ENCODE data around the gene MYOCD.
"Not testable (repeated sequence)": the region's sequence is repeated elsewhere in the genome, so short reads cannot be mapped to it uniquely, and the experiment has no call there.

MYOCD gene, protein sequence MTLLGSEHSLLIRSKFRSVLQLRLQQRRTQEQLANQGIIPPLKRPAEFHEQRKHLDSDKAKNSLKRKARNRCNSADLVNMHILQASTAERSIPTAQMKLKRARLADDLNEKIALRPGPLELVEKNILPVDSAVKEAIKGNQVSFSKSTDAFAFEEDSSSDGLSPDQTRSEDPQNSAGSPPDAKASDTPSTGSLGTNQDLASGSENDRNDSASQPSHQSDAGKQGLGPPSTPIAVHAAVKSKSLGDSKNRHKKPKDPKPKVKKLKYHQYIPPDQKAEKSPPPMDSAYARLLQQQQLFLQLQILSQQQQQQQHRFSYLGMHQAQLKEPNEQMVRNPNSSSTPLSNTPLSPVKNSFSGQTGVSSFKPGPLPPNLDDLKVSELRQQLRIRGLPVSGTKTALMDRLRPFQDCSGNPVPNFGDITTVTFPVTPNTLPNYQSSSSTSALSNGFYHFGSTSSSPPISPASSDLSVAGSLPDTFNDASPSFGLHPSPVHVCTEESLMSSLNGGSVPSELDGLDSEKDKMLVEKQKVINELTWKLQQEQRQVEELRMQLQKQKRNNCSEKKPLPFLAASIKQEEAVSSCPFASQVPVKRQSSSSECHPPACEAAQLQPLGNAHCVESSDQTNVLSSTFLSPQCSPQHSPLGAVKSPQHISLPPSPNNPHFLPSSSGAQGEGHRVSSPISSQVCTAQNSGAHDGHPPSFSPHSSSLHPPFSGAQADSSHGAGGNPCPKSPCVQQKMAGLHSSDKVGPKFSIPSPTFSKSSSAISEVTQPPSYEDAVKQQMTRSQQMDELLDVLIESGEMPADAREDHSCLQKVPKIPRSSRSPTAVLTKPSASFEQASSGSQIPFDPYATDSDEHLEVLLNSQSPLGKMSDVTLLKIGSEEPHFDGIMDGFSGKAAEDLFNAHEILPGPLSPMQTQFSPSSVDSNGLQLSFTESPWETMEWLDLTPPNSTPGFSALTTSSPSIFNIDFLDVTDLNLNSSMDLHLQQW

DNA sequence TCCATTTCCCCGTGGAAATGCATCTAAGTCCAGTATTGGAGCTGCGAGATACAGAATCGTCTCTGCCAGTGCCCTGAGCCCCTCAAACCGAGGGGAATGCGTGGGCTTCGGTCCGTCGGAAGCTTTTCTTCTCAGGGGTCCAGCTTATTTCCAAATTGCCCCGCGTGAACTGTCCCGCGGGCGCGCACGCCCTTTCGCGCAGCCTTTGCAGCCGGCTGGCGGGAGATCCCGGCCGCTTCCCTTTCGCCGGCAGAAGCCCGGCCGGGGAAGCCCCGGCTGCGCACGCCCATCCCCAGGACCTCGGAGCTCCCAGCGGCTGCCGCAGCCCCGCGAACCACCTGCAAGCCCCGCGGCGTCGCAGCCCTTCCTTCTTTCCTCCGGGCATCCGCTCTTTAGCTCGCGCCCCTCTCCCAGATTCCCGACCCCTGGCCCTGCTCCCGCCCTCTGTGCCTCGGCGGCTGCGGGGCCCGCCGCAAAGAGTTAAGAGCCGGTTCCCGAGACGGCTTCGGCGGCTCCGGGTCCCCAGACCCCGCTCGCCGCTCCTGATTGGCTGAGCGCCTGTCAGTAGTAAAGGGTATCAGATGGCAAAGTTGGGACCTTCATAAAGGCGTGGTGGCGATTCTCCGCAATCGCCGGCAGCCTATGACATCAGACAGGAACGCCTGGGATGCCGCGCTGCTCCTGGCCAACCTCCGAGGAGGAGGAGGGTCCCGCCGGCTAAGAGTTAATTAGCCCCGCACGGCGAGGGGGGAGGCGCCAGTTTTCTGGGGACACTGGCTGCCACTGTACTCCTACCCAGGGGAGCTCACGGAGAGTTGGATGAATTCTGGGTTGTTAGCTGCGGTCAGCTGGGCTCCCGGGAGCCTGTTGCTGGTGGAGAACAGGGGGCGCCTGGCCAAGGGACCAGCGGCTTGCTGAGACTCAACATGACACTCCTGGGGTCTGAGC, at the start of gene MYOCD:
MYOCD (plus strand) TSS at position 628 of the 948 bp plus-strand sequence; CDS start at position 927, 299 bp downstream.
- DNase-seq = no peak

DNA sequence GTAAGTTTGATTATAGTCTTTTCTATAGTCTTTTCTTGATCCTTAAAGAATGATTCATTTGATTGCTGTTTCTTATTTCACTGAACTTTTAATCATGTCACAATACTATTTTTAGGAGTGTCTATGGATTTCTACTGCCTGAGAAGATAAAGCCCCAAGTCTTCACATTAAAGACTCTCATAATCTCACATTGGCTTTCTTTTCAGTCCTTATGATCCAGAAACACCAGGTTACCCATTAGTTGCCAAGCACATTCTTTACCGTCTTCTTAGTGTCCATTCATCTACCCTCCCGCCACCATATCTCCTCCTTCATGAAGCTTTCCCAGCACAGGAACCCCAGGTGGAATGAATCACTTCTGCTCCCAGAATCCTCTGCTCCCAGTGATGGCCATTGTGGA, 49.5 kb upstream of the MYOCD start:
- DNase-seq = no peak

- no peak for DNase-seq
Observed at GRCh38 chr17:12618557-12618956, 47.1 kb upstream of the MYOCD start.

DNA sequence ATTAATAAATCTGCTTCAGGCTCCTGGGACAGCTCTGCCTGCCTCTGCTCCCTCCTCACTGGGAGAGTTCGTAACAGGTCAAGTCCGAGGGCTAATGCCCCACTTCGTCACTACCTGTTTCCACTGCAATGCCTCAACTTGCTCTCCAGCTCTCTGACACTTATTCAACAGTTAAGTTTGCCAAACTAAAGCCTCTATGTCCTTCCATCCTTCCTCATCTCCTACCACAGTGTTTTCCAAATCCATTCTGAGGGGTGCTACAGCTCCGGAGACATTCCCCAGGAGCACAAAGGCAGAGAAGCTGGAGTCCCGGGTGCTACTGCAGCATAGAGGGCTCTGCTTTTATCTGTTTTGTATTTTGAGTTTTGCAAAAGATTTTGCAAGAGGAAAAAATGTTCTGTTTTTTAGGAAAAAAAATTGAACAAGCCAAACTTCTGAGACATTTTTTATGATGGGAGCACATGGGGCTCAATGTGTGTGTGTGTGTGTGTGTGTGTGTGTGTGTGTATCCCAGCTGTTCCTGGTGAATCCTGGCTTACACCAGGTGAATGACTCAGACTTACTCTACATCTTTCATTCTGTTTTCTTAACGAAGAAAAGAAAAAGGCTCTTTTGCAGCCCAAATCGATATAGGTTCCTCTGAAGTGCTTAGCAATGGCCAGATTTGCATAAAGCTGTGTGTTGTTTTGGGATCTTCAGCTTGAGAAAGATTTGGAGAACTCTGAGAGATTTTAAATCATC, 46.1 kb upstream of the MYOCD start:
- no peak for DNase-seq

- DNase-seq = peak in 1 of 2 experiments; percentile 12
Observed at GRCh38 chr17:12620200-12620720, 45.4 kb upstream of the MYOCD start.

DNA sequence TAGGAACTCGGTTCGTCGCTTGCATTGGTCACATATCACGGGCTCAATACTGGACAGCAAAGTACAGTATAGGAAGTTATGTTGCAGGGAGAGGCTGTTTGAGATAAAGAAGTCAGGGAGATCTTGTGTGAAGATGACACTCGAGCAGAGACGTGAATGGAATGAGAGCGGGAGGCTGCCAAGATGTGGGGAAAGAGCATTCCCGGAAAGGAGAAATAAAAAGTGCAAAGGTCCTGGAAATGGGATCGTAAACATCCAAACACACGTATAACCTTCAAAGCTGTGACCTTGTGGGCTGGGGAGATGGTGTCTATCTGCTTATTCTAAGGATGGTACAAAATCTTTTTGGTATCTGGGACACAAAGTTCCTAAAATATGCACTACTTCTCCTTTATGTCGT, 43.0 kb upstream of the MYOCD start:
- no peak for DNase-seq

GRCh38 chr17:12623220-12623848, 42.4 kb upstream of the MYOCD start:
- DNase-seq = no peak

DNA sequence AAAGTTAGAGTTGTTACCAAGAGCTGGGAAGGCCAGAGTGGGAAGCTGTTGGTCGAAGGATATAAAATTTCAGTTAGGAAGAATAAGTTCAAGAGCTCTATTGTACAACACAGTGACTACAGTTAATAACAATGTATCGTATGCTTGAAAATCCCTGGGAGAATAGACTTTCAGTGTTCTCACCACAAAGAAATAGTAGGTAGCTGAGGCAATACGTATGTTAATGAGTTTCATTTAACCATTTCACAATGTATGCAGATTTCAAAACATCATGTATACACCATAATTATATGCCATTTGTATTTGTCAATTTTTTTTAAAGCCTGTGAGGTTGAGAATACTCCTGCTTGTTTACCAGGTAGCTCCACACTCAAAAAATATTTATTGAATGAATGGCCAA, 41.5 kb upstream of the MYOCD start:
- no peak for DNase-seq

GRCh38 chr17:12625092-12625491, 40.6 kb upstream of the MYOCD start:
- DNase-seq = no peak

DNA sequence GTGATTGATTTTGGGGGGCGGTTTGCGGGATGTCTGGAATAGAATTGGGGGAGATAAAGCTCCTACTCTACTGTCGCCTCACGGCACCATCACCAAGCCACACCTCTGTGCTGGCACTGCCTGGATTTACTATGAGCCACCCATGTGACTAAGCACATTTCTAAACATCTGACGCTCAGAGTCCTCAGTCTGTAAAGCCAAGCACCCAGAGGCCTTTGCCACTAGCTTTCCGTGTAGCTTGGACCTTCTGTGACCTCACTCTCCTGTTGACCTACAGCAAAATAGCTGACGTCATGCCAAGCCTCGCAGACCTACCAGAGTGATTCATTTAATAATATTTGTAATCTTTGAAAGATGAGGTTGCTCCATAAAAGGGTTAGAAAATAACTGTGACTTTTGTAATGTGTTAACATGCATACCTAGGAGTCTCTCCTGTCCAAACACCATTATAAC, 38.5 kb upstream of the MYOCD start:
- DNase-seq = peak; percentile 22 to 63

DNA sequence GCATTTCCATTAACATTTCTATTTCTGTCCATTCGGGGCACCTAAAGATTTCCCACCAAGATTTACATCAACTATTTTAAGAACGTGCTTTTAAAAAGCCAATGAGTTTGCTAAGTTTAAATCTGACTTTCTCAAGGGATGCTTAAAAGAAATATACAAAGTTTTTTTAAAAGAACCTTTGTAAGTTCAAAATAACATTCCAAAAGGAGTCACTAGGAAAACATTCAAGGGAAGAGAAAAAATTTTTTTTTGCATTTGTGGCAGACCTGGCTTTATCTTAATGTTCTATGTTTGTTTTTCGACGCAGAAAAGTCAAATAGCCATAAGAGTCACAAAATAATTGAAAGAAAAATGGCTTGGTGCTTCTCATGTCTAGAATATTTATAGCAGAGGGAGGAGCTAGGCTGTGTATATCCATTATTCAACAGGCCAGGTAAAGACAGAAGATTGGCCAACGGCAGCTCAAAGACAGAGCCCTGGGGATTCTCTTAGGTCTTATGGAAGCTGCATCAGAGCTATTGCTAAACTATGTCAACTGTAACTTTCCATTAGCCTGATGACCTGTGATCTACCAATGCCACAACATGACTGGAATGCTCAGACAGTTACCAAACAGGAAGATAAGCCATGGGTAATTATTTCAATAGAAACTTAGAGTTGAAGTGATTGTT, 37.8 kb upstream of the MYOCD start:
- DNase-seq = no peak

- no peak for DNase-seq
Observed at GRCh38 chr17:12631076-12631475, 34.6 kb upstream of the MYOCD start.

DNA sequence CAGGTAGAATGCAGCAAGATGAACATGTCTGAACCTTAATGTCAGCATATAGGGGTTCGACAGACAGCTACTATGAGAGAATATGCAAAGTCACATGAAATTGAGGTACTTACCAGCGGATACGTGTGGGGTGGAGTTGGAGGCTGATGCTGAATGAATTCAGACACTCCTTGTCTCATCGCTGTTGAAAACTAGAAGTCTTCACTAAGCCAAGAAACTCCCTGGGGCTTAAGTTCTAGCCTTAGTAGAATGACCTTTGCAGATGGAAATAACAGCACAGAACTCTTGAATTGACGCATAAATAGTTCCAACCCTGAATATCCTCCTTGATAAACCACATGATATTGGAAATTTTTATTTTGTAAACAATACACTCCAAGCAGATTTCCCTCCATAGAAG, 32.9 kb upstream of the MYOCD start:
- DNase-seq = no peak

DNA sequence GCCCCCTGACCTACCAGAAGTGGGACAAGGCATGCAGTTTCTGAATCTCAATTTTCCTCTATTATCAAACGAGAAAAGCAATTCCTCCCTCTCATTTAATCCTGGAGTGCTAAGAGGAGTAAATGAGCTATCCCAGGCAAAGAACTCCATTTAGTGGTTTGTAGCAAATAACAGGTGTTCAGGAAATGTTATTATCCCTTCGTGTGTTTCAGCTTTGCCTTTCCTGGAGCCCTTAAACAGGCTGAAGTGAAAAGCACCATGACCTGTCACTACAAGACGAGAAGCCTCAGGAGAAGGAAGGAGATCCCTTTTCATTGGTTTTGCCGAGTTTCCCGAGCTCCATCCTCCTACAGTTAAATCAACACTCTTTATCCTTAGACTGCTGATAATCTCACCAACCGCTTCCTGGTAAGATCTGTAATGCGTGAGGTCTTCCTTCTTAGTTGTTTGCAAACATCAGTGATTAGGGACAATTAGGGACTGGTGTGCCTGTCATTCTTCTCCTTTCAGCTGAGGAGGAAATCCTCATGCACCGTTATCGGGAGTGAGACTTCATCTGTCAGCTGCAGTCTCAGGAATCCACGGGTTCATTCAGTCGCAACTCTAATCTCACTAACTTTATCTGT, 30.8 kb upstream of the MYOCD start:
- no peak for DNase-seq

GRCh38 chr17:12635996-12636395, 29.7 kb upstream of the MYOCD start:
- not testable (repeated sequence) for DNase-seq

DNA sequence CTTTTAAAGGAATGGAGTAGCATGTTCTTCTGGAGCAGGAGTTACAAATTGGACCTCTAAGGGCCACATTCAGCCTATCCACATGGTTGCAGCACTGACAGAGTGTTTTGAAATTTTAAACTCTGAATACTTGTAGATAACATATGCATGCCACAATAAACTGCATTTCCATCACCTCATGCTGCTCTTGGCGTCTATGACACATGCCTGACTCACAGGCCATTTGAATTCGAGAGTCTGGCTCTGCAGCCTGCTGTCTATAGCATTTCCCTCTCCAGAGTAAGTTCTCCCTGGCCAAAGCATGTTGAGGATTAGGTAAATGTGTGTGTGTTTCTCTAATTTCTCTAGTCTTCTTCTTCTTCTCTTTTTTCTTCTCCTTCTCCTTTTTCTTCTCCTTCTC, 28.7 kb upstream of the MYOCD start:
- no peak for DNase-seq

DNA sequence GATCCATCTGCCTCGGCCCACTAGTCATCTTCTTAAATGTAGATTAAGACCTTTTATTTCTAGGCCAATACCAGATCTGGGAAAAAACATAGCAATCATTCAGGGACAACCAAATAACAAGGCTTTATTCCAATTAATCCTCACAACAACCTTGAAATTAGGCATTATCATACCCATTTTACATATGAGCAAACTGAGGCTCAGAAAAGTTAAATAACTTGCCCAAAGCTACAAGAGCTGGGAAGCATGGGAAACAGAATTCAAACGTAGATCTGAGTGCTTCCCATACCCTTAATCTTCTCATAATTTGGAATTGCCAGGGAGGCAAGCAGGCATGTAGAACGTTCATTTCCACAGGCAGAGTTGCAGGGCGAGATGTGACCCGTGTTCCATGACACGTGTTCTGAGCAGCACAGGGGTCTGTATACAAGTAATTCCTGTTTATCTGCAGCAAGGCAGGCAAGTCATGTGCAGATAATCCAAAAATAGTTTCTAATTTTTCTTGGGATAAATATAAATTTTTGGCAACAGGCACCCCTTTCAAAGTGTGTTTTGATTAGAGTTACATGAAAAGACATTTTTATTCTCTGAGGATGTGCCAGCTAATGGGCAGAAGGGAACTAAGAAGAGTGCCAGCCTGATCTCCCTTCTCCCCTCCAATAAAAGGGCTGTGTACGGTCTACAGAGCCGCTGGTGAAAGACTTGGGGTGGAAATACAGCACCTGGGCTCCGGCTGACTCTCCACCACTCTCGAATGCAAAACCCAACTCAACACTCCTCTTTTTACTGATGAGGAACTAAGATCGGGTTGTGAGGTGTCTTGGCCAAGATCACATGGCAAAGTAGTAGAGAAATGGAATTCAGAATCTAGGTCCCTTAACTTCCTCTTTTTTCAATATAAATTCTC, 27.7 kb upstream of the MYOCD start:
- DNase-seq = no peak

DNA sequence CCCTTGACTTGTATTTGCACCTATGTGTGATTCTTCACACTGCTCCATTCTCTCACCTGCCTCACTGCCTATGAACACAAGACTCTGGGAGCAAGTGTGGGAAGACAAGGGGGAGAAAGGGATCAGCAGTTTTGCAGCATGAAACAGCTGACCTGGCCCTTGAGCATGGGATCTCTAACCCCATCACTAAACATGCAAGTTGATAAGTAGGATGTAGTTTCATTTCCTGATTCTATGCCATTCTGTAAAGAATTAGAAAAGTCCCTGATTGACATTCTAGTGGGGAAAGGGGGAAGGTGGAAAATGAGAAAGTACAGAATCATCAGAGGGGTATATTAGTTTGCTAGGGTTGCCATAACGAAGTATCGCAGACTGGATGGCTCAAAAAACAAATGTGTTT, 25.3 kb upstream of the MYOCD start:
- DNase-seq = no peak

DNA sequence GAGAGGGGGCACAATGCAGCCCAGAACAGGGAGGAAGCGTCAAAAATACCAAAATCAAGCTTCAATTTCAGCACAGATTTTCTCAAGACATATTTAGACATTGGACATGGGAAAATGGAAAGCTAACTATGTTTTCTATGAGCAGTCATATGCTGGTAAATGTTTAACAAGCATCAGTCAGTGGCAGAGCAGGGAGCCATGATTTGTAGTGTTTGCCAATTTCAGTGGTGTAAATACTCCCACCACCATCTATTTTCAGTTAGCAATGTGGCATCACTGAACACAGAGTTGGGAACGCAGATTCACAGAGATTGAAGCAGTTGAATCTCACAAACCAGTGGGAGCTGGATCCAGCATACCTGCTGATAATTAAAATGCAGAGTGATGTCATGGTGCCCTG, 24.6 kb upstream of the MYOCD start:
- DNase-seq = no peak

Data from SHP77 (cell line).